Measurements from ENCODE around the gene KAT14.

- TF ChIP-seq, protein P1, sequence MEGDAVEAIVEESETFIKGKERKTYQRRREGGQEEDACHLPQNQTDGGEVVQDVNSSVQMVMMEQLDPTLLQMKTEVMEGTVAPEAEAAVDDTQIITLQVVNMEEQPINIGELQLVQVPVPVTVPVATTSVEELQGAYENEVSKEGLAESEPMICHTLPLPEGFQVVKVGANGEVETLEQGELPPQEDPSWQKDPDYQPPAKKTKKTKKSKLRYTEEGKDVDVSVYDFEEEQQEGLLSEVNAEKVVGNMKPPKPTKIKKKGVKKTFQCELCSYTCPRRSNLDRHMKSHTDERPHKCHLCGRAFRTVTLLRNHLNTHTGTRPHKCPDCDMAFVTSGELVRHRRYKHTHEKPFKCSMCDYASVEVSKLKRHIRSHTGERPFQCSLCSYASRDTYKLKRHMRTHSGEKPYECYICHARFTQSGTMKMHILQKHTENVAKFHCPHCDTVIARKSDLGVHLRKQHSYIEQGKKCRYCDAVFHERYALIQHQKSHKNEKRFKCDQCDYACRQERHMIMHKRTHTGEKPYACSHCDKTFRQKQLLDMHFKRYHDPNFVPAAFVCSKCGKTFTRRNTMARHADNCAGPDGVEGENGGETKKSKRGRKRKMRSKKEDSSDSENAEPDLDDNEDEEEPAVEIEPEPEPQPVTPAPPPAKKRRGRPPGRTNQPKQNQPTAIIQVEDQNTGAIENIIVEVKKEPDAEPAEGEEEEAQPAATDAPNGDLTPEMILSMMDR (IDR thresholded peaks at IDR 0.05), result no peak
- TF ChIP-seq POLR2A (IDR thresholded peaks at IDR 0.05), result no peak
These were observed 75.3 kb downstream of the KAT14 start for GRCh38 chr20:18213002-18213401.

Measured in adrenal gland (tissue), 5 donors.